GM23338 (cell line): ENCODE results near the gene GCNT1. TPM values are rescaled to one million over a fixed set of nuclear protein-coding genes. Genes with fewer than 3 reads are reported as not detected.

Source experiments
- ATAC-seq: fragments of 200-7000 bp; cut with Tn5 transposase; 3 replicates; pipeline ENCODE4 v1.9.1; 2020
- DNase-seq: peaks from one replicate; pipeline ENCODE4 v3.0.0-alpha.2; 2015; ENCODE audit warnings: low spot score
- H2AFZ ChIP-seq: fragments of 200-600 bp; sonication (generic); 2 replicates; pipeline ENCODE4 v1.8.0; 2016; ENCODE audit warnings: antibody characterized with exemption, mild to moderate bottlenecking, moderate library complexity
- H3F3A ChIP-seq: fragments of 200-600 bp; sonication (generic); replicated peaks from 2 replicates; pipeline ENCODE4 v1.8.0; 2017; ENCODE audit warnings: antibody characterized with exemption, mixed run types, low read depth
- H3K27ac ChIP-seq: fragments of 200-600 bp; sonication (generic); 2 replicates; pipeline ENCODE4 v1.6.1; 2016; ENCODE audit warnings: low read depth
- H3K27me3 ChIP-seq: fragments of 200-600 bp; sonication (generic); 2 replicates; pipeline ENCODE4 v1.8.0; 2016; ENCODE audit warnings: mild to moderate bottlenecking, mixed run types, moderate library complexity; ENCODE audit not compliant: insufficient read depth
- H3K36me3 ChIP-seq: fragments of 200-600 bp; sonication (generic); 2 replicates; pipeline ENCODE4 v1.8.0; 2016; ENCODE audit warnings: mild to moderate bottlenecking; ENCODE audit not compliant: insufficient read depth
- H3K4me1 ChIP-seq: fragments of 200-600 bp; sonication (generic); 2 replicates; pipeline ENCODE4 v1.8.0; 2016; ENCODE audit warnings: mild to moderate bottlenecking, moderate library complexity; ENCODE audit not compliant: insufficient read depth
- H3K4me2 ChIP-seq: fragments of 200-600 bp; sonication (generic); 2 replicates; pipeline ENCODE4 v1.7.1; 2017; ENCODE audit warnings: mixed run types
- H3K4me3 ChIP-seq: fragments of 200-600 bp; sonication (generic); 2 replicates; pipeline ENCODE4 v1.6.1; 2016; ENCODE audit warnings: mixed run types
- H3K79me2 ChIP-seq: fragments of 200-600 bp; sonication (generic); replicated peaks from 2 replicates; pipeline ENCODE4 v1.8.0; 2017; ENCODE audit warnings: mild to moderate bottlenecking; ENCODE audit not compliant: insufficient read depth
- H3K9me2 ChIP-seq: fragments of 200-600 bp; sonication (generic); 2 replicates; pipeline ENCODE4 v1.8.0; 2017; ENCODE audit not compliant: insufficient read depth
- H4K20me1 ChIP-seq: fragments of 200-600 bp; sonication (generic); replicated peaks from 2 replicates; pipeline ENCODE4 v1.8.0; 2017; ENCODE audit warnings: mild to moderate bottlenecking; ENCODE audit not compliant: insufficient read depth
- H3K27ac Mint-ChIP-seq: 2 replicates; pipeline ENCODE4 v1.8.0; 2020; ENCODE audit warnings: inconsistent platforms, mild to moderate bottlenecking, moderate library complexity, mixed read lengths
- H3K27me3 Mint-ChIP-seq: 3 replicates; pipeline ENCODE4 v1.8.0; 2022; ENCODE audit warnings: low read depth, mild to moderate bottlenecking, moderate library complexity, mixed read lengths, inconsistent platforms; ENCODE audit not compliant: insufficient read depth, poor library complexity
- H3K36me3 Mint-ChIP-seq: 3 replicates; pipeline ENCODE4 v1.8.0; 2021; ENCODE audit warnings: low read depth, mild to moderate bottlenecking, inconsistent platforms, moderate library complexity, mixed read lengths
- H3K4me1 Mint-ChIP-seq: 3 replicates; pipeline ENCODE4 v1.8.0; 2020; ENCODE audit warnings: mild to moderate bottlenecking, inconsistent platforms, mixed read lengths
- H3K4me3 Mint-ChIP-seq: 3 replicates; pipeline ENCODE4 v1.8.0; 2021; ENCODE audit warnings: moderate library complexity, mild to moderate bottlenecking, inconsistent platforms, mixed read lengths
- H3K9me3 Mint-ChIP-seq: 3 replicates; pipeline ENCODE4 v1.8.0; 2020; ENCODE audit warnings: moderate library complexity, mild to moderate bottlenecking, inconsistent platforms, mixed read lengths
- CREB1 ChIP-seq: fragments of 250-450 bp; sonication (Bioruptor Pico); IDR thresholded peaks from 2 replicates; pipeline ENCODE4 v1.5.0; 2020; ENCODE audit warnings: low read depth, mild to moderate bottlenecking, moderate library complexity
- EZH2 ChIP-seq: fragments of 200-600 bp; sonication (generic); IDR thresholded peaks from one replicate; pipeline ENCODE4 v1.8.0; 2017; ENCODE audit warnings: antibody characterized with exemption, mild to moderate bottlenecking, low read depth; ENCODE audit not compliant: unreplicated experiment
- EZH2phosphoT487 ChIP-seq: fragments of 200-600 bp; sonication (generic); IDR thresholded peaks from one replicate; pipeline ENCODE4 v1.8.1; 2018; ENCODE audit warnings: antibody characterized with exemption; ENCODE audit not compliant: unreplicated experiment
- JUNB ChIP-seq: IDR thresholded peaks from one replicate; pipeline ENCODE4 v1.6.1; 2016; ENCODE audit warnings: antibody characterized with exemption; ENCODE audit not compliant: unreplicated experiment
- NANOG ChIP-seq: IDR thresholded peaks from 2 replicates; pipeline ENCODE4 v1.6.1; 2016; ENCODE audit warnings: antibody characterized with exemption, borderline replicate concordance
- POLR2AphosphoS5 ChIP-seq: IDR thresholded peaks from 2 replicates; pipeline ENCODE4 v1.6.1; 2016; ENCODE audit warnings: antibody characterized with exemption, low read depth
- STAT1 ChIP-seq: IDR thresholded peaks from one replicate; pipeline ENCODE4 v1.6.1; 2016; ENCODE audit warnings: antibody characterized with exemption; ENCODE audit not compliant: unreplicated experiment
- ZNF114 ChIP-seq: fragments of 250-450 bp; sonication (Bioruptor Pico); IDR thresholded peaks from 2 replicates; pipeline ENCODE4 v1.5.0; 2020; ENCODE audit warnings: mild to moderate bottlenecking, moderate library complexity
- ZNF331 ChIP-seq: fragments of 250-450 bp; sonication (Bioruptor Pico); IDR thresholded peaks from 2 replicates; pipeline ENCODE4 v1.5.0; 2020; ENCODE audit warnings: low read depth, mild to moderate bottlenecking, moderate library complexity
- polyA plus RNA-seq: library from polyadenylated mRNA; unstranded; fragments of >200 nt; fragmentation: Nextera tagmentation; extraction: Ambion mirVana; gene quantifications from 2 replicates; pipeline ENCODE4 v1.2.1, GENCODE V29; 2016
- total RNA-seq: library from RNA; depleted of rRNA; stranded (reverse); fragments of >200 nt; shearing (Covaris generic); gene quantifications from 2 replicates; pipeline ENCODE4 v1.2.3, GENCODE V29; 2014
- TF ChIP-seq, protein P1 (sequence below): IDR thresholded peaks from one replicate; pipeline ENCODE4 v1.6.1; 2018; ENCODE audit warnings: antibody characterized with exemption; ENCODE audit not compliant: unreplicated experiment

GCNT1 gene
- total and polyA plus RNA-seq, 2 experiments from 2014 or later, result 4.2 to 11.4 TPM

DNA sequence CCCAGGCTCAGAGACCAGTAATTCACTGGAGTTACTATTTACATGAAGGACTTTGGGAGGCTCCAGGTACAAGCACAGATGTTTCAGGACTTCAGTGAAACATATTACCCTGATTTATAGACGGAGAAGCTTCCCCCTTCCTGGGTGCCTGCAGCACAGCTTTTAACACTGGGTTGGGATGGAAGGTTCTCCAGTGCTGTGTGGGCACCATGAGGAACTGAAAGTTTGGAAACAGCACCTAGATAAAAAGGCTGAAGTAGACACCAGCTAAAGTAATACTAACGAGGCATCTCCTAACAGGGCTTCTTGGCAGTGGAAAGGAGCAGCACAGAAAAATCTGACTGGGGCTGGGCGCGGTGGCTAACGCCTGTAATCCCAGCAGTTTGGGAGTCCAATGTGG lies 70.7 kb downstream of the GCNT1 start (continued):
- TF ChIP-seq, protein P1, sequence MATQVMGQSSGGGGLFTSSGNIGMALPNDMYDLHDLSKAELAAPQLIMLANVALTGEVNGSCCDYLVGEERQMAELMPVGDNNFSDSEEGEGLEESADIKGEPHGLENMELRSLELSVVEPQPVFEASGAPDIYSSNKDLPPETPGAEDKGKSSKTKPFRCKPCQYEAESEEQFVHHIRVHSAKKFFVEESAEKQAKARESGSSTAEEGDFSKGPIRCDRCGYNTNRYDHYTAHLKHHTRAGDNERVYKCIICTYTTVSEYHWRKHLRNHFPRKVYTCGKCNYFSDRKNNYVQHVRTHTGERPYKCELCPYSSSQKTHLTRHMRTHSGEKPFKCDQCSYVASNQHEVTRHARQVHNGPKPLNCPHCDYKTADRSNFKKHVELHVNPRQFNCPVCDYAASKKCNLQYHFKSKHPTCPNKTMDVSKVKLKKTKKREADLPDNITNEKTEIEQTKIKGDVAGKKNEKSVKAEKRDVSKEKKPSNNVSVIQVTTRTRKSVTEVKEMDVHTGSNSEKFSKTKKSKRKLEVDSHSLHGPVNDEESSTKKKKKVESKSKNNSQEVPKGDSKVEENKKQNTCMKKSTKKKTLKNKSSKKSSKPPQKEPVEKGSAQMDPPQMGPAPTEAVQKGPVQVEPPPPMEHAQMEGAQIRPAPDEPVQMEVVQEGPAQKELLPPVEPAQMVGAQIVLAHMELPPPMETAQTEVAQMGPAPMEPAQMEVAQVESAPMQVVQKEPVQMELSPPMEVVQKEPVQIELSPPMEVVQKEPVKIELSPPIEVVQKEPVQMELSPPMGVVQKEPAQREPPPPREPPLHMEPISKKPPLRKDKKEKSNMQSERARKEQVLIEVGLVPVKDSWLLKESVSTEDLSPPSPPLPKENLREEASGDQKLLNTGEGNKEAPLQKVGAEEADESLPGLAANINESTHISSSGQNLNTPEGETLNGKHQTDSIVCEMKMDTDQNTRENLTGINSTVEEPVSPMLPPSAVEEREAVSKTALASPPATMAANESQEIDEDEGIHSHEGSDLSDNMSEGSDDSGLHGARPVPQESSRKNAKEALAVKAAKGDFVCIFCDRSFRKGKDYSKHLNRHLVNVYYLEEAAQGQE, result no peak
- TF ChIP-seq NANOG (no peak), POLR2AphosphoS5 (no peak), EZH2 (no peak), JUNB (no peak)

DNA sequence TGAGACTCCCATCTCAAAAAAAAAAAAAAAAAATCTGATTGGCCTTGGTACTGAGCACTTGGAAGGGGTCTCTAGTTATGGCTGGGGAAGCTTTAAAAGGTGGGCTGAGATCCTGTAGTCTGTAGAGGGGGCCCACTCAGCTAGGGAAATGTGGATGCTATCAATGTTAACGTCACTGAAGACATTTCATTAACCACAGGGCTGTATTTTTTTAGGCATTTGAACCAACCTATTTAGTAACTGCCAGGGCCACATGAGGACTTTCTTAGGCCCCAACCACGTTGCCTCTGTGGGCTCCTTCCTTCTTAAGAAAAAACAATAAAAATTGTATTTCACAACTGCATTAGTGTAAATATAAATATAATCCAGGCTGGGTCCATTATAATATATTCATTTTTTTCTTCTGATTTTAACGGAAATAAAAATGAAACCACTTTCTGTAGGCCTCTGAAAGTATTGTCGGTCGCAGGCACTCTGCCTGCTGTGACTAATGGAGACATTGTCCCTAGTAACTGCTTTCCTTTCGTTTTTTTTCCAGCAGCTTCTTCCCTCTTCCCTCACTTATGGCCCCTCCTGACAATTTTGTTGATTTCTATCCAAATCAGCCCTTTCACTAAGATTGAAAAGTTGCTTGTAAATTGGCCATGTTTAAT lies 71.6 kb downstream of the GCNT1 start:
- Mint-ChIP-seq H3K27ac (no peak overlapping the region), H3K4me3 (no peak overlapping the region), H3K4me1 (peaks cover 4% of the 10 kb centered on the region; the same call in 2 of the 3 replicates), H3K27me3 (peaks cover 4% of the 10 kb centered on the region), H3K9me3 (0 out of 3 replicates have a peak, but pooled peaks cover 2% of the 10 kb centered on the region), H3K36me3 (peaks cover 2% of the 10 kb centered on the region; the same call in 1 of the 3 replicates)
- Histone ChIP-seq H3K79me2 (no peaks in the 10 kb centered on the region), H3K9me2 (0 out of 2 replicates have a peak, but pooled peaks cover 3% of the 10 kb centered on the region), H3K4me1 (peaks cover 3% of the 10 kb centered on the region; the same call in 1 of the 2 replicates), H3K27ac (no peak overlapping the region), H3K27me3 (no peaks in the 10 kb centered on the region), H3F3A (no peaks in the 10 kb centered on the region), H4K20me1 (no peaks in the 10 kb centered on the region), H3K4me2 (no peak overlapping the region), H3K36me3 (no peaks in the 10 kb centered on the region), H2AFZ (no peak overlapping the region), H3K4me3 (no peak overlapping the region)
- ATAC-seq (no peak), DNase-seq (no peak)
- no peak for TF ChIP-seq NANOG
- TF ChIP-seq EZH2, result no peak
- TF ChIP-seq, protein P1, result no peak
- no peak for TF ChIP-seq ZNF114
- no peak for TF ChIP-seq POLR2AphosphoS5
- no peak for TF ChIP-seq EZH2phosphoT487
- no peak for TF ChIP-seq STAT1
- TF ChIP-seq CREB1 (CRISPR knock-in tag), result no peak
- TF ChIP-seq ZNF331 (CRISPR knock-in tag), result no peak
